ENCODE data around the gene SMPD2. TPM values are rescaled to one million over a fixed set of nuclear protein-coding genes. Genes with fewer than 3 reads are reported as not detected.

Gene SMPD2
- total and polyA plus RNA-seq, 8 donors, result 9.6 to 13.6 (median 12.8) TPM

DNA sequence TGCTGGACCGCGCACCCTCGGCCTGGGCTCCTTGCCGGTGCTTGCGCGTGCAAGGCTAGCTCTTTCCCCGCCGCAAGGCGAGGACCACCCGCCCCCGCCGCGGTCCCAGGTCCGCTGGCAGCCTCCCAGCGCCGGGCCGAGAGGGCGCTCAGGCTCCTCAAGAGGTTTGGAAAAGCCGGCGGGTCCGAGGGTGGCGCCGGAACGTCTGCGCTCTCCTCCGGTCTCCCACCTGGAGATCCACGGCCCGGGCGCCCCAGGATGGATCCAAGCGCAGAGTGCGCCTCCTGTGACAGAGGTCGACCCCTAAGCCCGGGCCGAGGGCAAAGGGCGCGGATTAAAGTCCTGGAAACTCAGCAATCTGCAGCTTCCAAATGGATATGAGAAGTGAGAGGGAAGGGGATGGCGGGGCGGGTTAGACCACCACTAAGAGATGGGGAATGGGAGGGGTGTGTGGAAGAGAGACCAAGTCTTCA is 15.6 kb downstream of the SMPD2 start:
- ATAC-seq (peak; percentile 24), DNase-seq (no peak)
- Histone ChIP-seq H3K9me3 (no peaks in the 10 kb centered on the region), H3K4me3 (peak overlapping the region; percentile 90 to 92), H3K27ac (peak overlapping the region; percentile 87 to 96), H3K36me3 (peaks cover 0 to 22% of the 10 kb centered on the region in 2 donors), H3K27me3 (no peaks in the 10 kb centered on the region), H3K4me1 (peaks cover 13 to 56% of the 10 kb centered on the region in 2 donors)
- TF ChIP-seq, protein P1, sequence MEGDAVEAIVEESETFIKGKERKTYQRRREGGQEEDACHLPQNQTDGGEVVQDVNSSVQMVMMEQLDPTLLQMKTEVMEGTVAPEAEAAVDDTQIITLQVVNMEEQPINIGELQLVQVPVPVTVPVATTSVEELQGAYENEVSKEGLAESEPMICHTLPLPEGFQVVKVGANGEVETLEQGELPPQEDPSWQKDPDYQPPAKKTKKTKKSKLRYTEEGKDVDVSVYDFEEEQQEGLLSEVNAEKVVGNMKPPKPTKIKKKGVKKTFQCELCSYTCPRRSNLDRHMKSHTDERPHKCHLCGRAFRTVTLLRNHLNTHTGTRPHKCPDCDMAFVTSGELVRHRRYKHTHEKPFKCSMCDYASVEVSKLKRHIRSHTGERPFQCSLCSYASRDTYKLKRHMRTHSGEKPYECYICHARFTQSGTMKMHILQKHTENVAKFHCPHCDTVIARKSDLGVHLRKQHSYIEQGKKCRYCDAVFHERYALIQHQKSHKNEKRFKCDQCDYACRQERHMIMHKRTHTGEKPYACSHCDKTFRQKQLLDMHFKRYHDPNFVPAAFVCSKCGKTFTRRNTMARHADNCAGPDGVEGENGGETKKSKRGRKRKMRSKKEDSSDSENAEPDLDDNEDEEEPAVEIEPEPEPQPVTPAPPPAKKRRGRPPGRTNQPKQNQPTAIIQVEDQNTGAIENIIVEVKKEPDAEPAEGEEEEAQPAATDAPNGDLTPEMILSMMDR (IDR thresholded peaks at IDR 0.05), result no peak
- intact Hi-C loops (cut with DNase I), result no loop called here

DNA sequence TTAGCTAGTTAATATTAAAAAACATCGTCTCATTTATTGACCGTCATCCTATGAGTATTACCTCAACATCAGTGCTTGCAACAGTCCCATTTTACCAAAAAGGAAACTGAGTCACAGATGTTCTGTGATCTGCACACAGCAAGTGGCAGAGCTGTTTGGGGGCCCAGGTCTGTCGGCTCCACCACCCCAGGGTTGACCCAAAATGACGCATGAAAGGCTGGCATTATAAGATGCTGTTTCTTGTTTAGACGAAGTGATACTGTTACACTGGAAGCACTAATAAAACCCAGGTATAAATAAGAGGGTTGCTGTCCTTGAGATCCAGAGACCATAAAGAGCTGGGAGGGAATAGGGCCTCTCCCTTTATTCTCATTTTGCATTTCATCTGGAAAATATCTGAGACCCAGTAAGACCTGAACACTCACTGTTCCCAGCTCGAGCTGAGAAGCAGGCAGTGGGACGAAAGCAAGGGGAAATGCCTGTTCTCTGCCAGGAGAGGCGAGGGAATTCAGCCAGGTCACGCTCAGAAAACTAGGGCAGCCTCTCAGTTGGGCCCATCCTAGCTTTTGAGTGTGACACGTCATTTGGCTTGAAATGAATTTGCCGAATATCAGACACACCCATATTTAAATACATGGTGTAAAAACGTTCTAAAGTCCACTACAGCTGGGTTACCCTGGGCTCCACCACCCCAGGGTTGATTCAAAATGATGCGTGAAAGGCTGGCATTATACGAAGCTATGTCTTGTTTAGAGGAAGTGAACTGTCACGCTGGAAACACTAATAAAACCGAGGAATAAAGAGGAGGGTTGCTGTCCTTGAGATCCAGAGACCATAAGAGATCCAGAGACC is 16.4 kb downstream of the SMPD2 start:
- Histone ChIP-seq H3K9me3 (no peaks in the 10 kb centered on the region), H3K27me3 (no peaks in the 10 kb centered on the region), H3K4me3 (peak overlapping the region; percentile 90 to 92), H3K36me3 (peaks cover 0 to 23% of the 10 kb centered on the region in 2 donors), H3K4me1 (peaks cover 13 to 56% of the 10 kb centered on the region in 2 donors), H3K27ac (peak overlapping the region; percentile 87 to 96)
- peak in 3 of 4 donors; percentile 43 to 79 (median 73) for DNase-seq
- ATAC-seq, result peak; percentile 35
- intact Hi-C loops (cut with DNase I), result no loop called here
- TF ChIP-seq, protein P1 (IDR thresholded peaks at IDR 0.05), result no peak

DNA sequence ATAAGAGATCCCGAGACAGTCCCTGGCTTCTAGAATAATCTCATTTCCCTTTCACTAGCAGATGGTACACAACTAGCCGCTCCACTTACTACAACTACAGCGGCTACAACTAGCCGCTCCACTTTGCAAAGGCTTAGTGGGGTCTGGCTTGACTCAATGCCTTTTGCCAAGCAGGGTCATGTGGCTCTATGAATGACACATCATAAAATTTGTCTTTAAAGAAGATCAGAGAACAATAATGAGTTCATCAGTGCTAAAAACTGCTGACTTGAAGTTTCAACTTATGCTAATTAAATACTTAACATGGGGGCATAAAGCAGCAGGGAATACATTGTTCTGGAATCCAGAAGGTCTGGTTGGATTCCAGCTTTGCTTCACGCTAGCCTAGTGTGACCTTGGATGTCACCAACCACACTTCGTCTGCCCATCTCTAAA is 17.1 kb downstream of the SMPD2 start:
- intact Hi-C loops (cut with DNase I), result no loop called here
- peaks cover 0 to 23% of the 10 kb centered on the region in 2 donors for H3K36me3 ChIP-seq
- H3K27me3 ChIP-seq, result no peaks in the 10 kb centered on the region
- ATAC-seq (no peak), DNase-seq (peak in 1 of 4 donors; percentile 50)
- H3K4me3 ChIP-seq, result peak overlapping the region in 1 of 2 donors; percentile 90
- no peaks in the 10 kb centered on the region for H3K9me3 ChIP-seq
- H3K4me1 ChIP-seq, result peaks cover 13 to 55% of the 10 kb centered on the region in 2 donors
- H3K27ac ChIP-seq, result peak overlapping the region; percentile 87 to 96
- TF ChIP-seq, protein P1 (IDR thresholded peaks at IDR 0.05), result no peak

- Histone ChIP-seq H3K27ac (peak overlapping the region in 1 of 2 donors; percentile 14), H3K36me3 (peaks cover 0 to 29% of the 10 kb centered on the region in 2 donors)
These were observed 18.4 kb downstream of the SMPD2 start for GRCh38 chr6:109458774-109459531.

More at GRCh38 chr6:109458774-109459531, 18.4 kb downstream of the SMPD2 start:
- DNase-seq (no peak), ATAC-seq (no peak)
- TF ChIP-seq, protein P1 (IDR thresholded peaks at IDR 0.05), result no peak
- H3K4me1 ChIP-seq, result peaks cover 11 to 41% of the 10 kb centered on the region in 2 donors
- intact Hi-C loops (cut with DNase I), result no loop called here
- H3K4me3 ChIP-seq, result no peak overlapping the region
- no peaks in the 10 kb centered on the region for H3K27me3 ChIP-seq
- no peaks in the 10 kb centered on the region for H3K9me3 ChIP-seq

Data from left lung (tissue), 10 donors.